ENCODE data around the gene SEC23B.

SEC23B gene

DNA sequence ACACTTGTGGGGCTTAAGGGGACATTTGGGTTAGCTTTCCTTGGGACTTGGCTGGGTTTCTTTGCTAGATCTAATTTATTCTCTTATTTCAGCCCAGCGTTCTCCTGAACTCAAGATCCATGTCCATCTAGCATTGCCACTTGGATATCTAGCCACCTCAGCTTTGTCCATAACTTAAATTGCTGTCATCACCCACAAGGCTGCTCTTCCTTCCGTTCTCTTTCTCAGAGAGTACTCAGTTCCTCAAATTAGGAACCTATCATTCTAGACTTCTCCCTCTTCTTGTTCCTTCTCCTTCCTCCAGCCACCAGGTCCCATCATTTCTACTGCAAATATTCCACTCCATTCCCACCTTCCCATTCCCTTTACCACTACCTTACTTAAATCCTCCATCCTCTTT, 63.8 kb downstream of the SEC23B start:
- no peaks in the 10 kb centered on the region for H3K9me3 ChIP-seq (ENCODE audit: low read length)
- TF ChIP-seq, protein P1, sequence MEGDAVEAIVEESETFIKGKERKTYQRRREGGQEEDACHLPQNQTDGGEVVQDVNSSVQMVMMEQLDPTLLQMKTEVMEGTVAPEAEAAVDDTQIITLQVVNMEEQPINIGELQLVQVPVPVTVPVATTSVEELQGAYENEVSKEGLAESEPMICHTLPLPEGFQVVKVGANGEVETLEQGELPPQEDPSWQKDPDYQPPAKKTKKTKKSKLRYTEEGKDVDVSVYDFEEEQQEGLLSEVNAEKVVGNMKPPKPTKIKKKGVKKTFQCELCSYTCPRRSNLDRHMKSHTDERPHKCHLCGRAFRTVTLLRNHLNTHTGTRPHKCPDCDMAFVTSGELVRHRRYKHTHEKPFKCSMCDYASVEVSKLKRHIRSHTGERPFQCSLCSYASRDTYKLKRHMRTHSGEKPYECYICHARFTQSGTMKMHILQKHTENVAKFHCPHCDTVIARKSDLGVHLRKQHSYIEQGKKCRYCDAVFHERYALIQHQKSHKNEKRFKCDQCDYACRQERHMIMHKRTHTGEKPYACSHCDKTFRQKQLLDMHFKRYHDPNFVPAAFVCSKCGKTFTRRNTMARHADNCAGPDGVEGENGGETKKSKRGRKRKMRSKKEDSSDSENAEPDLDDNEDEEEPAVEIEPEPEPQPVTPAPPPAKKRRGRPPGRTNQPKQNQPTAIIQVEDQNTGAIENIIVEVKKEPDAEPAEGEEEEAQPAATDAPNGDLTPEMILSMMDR (IDR thresholded peaks at IDR 0.05; ENCODE audit: low read length): no peak
- TF ChIP-seq EZH2 (IDR thresholded peaks at IDR 0.05; ENCODE audit: borderline replicate concordance, low read length): no peak
- no peak overlapping the region for H3K4me2 ChIP-seq (ENCODE audit: low read length)

DNA sequence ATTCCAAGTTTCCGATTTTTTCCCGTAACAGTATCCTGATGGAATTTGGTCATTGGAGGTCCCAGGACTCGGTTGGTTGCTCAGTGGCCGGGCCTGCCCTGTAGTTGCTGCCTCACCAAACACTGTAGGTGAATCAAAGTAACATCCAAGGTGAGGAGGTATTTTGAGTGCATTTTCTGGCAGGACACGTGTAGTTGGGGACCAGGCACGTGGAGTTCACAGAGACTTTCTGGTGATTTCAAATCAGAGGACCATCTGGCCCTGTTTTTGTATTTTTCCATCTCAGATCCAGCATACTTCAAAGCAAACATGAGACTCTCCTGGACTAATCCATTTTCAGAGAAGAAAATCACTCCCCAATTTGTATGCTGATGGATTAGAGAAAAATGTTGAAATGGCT, 70.2 kb downstream of the SEC23B start:
- no peak for TF ChIP-seq EZH2 (IDR thresholded peaks at IDR 0.05; ENCODE audit: borderline replicate concordance, low read length)
- TF ChIP-seq, protein P1 (IDR thresholded peaks at IDR 0.05; ENCODE audit: low read length): no peak
- H3K27ac ChIP-seq (ENCODE audit: low read depth, low read length, poor library complexity, severe bottlenecking): no peak overlapping the region
- no peaks in the 10 kb centered on the region for H3K27me3 ChIP-seq (ENCODE audit: insufficient read depth, low read length)
- H3K4me1 ChIP-seq (ENCODE audit: insufficient read depth, low read length, severe bottlenecking): peaks cover 15% of the 10 kb centered on the region
- peak overlapping the region; percentile 93; the same call in 1 of the 2 replicates for H2AFZ ChIP-seq (ENCODE audit: low read length)
- H3K79me2 ChIP-seq (ENCODE audit: insufficient read depth, low read length): no peaks in the 10 kb centered on the region
- no peak overlapping the region for H3K9ac ChIP-seq (ENCODE audit: low read length)
- H3K9me3 ChIP-seq (ENCODE audit: low read length): no peaks in the 10 kb centered on the region
- no peak overlapping the region for H3K4me2 ChIP-seq (ENCODE audit: low read length)
- no peaks in the 10 kb centered on the region for H3K36me3 ChIP-seq (ENCODE audit: insufficient read depth, low read length)
- H3K4me3 ChIP-seq (ENCODE audit: low read depth, low read length, poor library complexity, severe bottlenecking): no peak overlapping the region
- H4K20me1 ChIP-seq (ENCODE audit: insufficient read depth, low read length): no peaks in the 10 kb centered on the region
- no peaks in the 10 kb centered on the region for H3F3A ChIP-seq (ENCODE audit: insufficient read depth, low read length)
- H3K9me2 ChIP-seq (ENCODE audit: low read depth, low read length): no peaks in the 10 kb centered on the region

More for the DNA sequence above, 63.8 kb downstream of the SEC23B start:
- no peak overlapping the region for H3K4me3 ChIP-seq (ENCODE audit: low read depth, low read length, poor library complexity, severe bottlenecking)
- H3K4me1 ChIP-seq (ENCODE audit: insufficient read depth, low read length, severe bottlenecking): peaks cover 9% of the 10 kb centered on the region
- no peak overlapping the region for H2AFZ ChIP-seq (ENCODE audit: low read length)
- peaks cover 10% of the 10 kb centered on the region for H3K79me2 ChIP-seq (ENCODE audit: insufficient read depth, low read length)
- no peaks in the 10 kb centered on the region for H3F3A ChIP-seq (ENCODE audit: insufficient read depth, low read length)
- H3K27me3 ChIP-seq (ENCODE audit: insufficient read depth, low read length): no peaks in the 10 kb centered on the region
- H3K36me3 ChIP-seq (ENCODE audit: insufficient read depth, low read length): peaks cover 28% of the 10 kb centered on the region
- no peak overlapping the region for H3K27ac ChIP-seq (ENCODE audit: low read depth, low read length, poor library complexity, severe bottlenecking)
- H3K9ac ChIP-seq (ENCODE audit: low read length): no peak overlapping the region
- H3K9me2 ChIP-seq (ENCODE audit: low read depth, low read length): no peaks in the 10 kb centered on the region
- H4K20me1 ChIP-seq (ENCODE audit: insufficient read depth, low read length): no peaks in the 10 kb centered on the region

DNA sequence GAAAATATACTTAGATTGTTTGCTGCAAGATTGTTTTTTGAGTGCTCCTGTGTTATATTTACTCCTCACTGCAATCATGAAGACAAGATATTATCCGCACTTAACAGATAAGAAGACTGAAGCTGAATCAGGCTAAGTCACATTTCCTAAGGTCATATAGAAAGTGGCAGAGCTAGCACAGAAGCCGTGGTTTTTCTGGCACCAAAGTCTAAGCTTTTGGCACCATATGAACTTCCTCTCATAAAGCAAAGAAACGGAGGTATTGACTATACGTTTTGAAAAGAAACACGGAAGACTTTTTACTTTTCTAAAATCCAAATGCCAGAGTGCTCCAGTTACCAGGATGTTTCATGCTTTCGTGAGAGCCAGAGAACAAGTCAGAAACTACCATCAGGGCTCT, 70.8 kb downstream of the SEC23B start:
- H3K79me2 ChIP-seq (ENCODE audit: insufficient read depth, low read length): no peaks in the 10 kb centered on the region
- H3K4me2 ChIP-seq (ENCODE audit: low read length): peak overlapping the region; percentile 21; the same call in 1 of the 2 replicates
- H2AFZ ChIP-seq (ENCODE audit: low read length): peak overlapping the region; percentile 93
- peaks cover 21% of the 10 kb centered on the region for H3K4me1 ChIP-seq (ENCODE audit: insufficient read depth, low read length, severe bottlenecking)
- no peaks in the 10 kb centered on the region for H3K9me3 ChIP-seq (ENCODE audit: low read length)
- peak overlapping the region; percentile 18; the same call in 1 of the 2 replicates for H3K9ac ChIP-seq (ENCODE audit: low read length)
- TF ChIP-seq, protein P1 (IDR thresholded peaks at IDR 0.05; ENCODE audit: low read length): no peak
- no peak for TF ChIP-seq EZH2 (IDR thresholded peaks at IDR 0.05; ENCODE audit: borderline replicate concordance, low read length)
- H4K20me1 ChIP-seq (ENCODE audit: insufficient read depth, low read length): no peaks in the 10 kb centered on the region
- H3K27me3 ChIP-seq (ENCODE audit: insufficient read depth, low read length): no peaks in the 10 kb centered on the region
- no peaks in the 10 kb centered on the region for H3F3A ChIP-seq (ENCODE audit: insufficient read depth, low read length)
- H3K9me2 ChIP-seq (ENCODE audit: low read depth, low read length): no peaks in the 10 kb centered on the region
- H3K36me3 ChIP-seq (ENCODE audit: insufficient read depth, low read length): no peaks in the 10 kb centered on the region
- H3K4me3 ChIP-seq (ENCODE audit: low read depth, low read length, poor library complexity, severe bottlenecking): no peak overlapping the region
- no peak overlapping the region for H3K27ac ChIP-seq (ENCODE audit: low read depth, low read length, poor library complexity, severe bottlenecking)
